ENCODE data around the gene CLDN19.

The CLDN19 gene

DNA sequence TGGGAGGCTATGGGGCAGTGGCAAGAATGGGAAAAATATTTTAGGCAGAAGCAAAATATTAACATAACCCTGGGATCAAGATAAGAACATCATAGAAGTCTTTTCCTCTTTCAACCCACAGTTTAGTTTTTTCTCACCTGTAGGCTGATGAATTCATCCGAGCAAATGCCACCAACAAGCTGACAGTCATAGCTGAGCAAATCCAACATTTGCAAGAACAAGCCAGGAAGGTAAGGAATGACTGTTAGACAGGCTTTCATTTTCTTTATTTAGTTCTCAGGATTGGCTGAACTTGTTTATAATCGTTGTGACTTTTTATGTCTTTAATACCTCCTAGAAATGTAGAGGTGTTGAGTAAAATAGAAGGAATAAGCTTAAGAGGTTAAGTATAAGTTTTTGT is 33.4 kb upstream of the CLDN19 start:
- Histone ChIP-seq H3K4me1 (ENCODE audit: control insufficient read depth in 1 of 2, insufficient read depth in 2 of 2, low read length in 2 of 2) (peaks cover 4 to 8% of the 10 kb centered on the region in 2 donors), H3K36me3 (ENCODE audit: control insufficient read depth in 1 of 2, insufficient read depth in 2 of 2, low read length in 2 of 2) (peaks cover 29 to 43% of the 10 kb centered on the region in 2 donors), H3K9me3 (ENCODE audit: control insufficient read depth in 1 of 2, low read length in 2 of 2) (no peaks in the 10 kb centered on the region), H3K27ac (ENCODE audit: low read length) (no peak overlapping the region), H3K27me3 (ENCODE audit: low read depth, low read length) (no peaks in the 10 kb centered on the region), H3K4me3 (ENCODE audit: low read depth in 1 of 2, low read length in 2 of 2) (no peak overlapping the region)

DNA sequence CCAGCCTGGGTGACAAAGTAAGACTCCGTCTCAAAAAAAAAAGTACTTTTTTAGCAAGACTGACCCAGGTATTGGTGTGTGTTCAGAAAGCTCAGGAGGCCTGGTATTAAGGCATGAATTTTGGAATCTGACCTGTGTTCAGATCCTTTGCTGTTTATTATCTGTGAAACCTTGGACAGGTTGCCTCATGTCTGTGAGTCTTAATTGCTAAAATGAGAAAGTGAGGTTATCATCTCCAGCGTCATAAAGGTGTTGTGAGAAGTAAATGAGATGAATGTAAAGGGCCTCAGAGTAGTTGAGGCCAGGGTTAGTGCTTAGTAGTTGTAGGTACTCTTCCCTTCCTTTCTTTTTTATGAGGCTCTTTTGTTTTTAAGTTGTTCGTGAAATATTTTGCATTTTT is 29.8 kb upstream of the CLDN19 start:
- peaks cover 5 to 13% of the 10 kb centered on the region in 2 donors for H3K36me3 ChIP-seq (ENCODE audit: control insufficient read depth in 1 of 2, insufficient read depth in 2 of 2, low read length in 2 of 2)
- no peak overlapping the region for H3K27ac ChIP-seq (ENCODE audit: low read length)
- H3K9me3 ChIP-seq (ENCODE audit: control insufficient read depth in 1 of 2, low read length in 2 of 2): no peaks in the 10 kb centered on the region
- peaks cover 10 to 19% of the 10 kb centered on the region in 2 donors for H3K4me1 ChIP-seq (ENCODE audit: control insufficient read depth in 1 of 2, insufficient read depth in 2 of 2, low read length in 2 of 2)
- H3K4me3 ChIP-seq (ENCODE audit: low read depth in 1 of 2, low read length in 2 of 2): no peak overlapping the region
- H3K27me3 ChIP-seq (ENCODE audit: low read depth, low read length): no peaks in the 10 kb centered on the region

DNA sequence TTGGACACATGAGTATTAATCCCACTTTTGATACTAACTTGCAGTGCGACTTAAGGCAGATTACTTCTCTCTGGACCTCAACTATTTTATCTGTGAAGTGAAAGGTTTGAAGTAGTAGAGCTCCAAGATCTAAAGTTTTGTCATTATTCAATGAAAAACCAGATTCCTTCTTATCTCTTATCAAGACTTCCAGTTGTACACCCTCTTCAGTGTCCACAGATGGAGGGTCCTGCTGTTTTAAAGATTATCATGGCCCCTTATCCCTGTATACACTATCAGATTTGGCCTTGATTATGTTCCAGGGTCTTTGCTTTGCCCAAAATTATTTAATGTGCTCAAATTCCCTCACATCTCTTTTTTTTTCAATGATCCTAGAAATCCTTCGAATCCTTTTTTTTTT is 28.1 kb upstream of the CLDN19 start:
- Histone ChIP-seq H3K4me3 (ENCODE audit: low read depth in 1 of 2, low read length in 2 of 2) (peak overlapping the region; percentile 70 to 99), H3K27me3 (ENCODE audit: low read depth, low read length) (no peaks in the 10 kb centered on the region), H3K27ac (ENCODE audit: low read length) (peak overlapping the region; percentile 12), H3K4me1 (ENCODE audit: control insufficient read depth in 1 of 2, insufficient read depth in 2 of 2, low read length in 2 of 2) (peaks cover 10 to 28% of the 10 kb centered on the region in 2 donors), H3K36me3 (ENCODE audit: control insufficient read depth in 1 of 2, insufficient read depth in 2 of 2, low read length in 2 of 2) (peaks cover 0 to 1% of the 10 kb centered on the region in 2 donors), H3K9me3 (ENCODE audit: control insufficient read depth in 1 of 2, low read length in 2 of 2) (no peaks in the 10 kb centered on the region)

DNA sequence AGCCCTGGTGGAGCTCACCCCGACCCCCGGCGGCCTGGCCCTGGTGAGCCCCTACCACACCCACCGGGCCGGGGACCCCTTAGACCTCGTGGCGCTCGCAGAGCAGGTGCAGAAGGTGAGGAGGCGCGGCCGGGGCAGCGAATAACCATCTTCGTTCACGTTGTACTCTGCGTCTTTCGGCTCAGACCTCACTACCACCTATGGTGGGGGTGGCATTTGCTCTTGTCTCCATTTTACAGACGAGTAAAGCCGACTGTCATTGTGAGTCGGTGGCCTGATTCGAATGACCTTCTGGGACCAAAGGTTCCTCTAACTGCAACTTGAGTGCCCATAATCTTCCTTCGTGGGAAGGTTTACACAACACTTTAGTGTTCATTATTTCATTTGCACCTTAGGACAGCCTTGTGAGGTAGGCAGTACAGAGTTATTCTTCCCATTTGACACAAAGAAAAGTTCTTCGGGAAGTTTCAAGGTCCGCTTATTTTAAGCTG is 27.5 kb upstream of the CLDN19 start:
- peaks cover 10 to 28% of the 10 kb centered on the region in 2 donors for H3K4me1 ChIP-seq (ENCODE audit: control insufficient read depth in 1 of 2, insufficient read depth in 2 of 2, low read length in 2 of 2)
- peak overlapping the region; percentile 70 to 99 for H3K4me3 ChIP-seq (ENCODE audit: low read depth in 1 of 2, low read length in 2 of 2)
- H3K27me3 ChIP-seq (ENCODE audit: low read depth, low read length): no peaks in the 10 kb centered on the region

DNA sequence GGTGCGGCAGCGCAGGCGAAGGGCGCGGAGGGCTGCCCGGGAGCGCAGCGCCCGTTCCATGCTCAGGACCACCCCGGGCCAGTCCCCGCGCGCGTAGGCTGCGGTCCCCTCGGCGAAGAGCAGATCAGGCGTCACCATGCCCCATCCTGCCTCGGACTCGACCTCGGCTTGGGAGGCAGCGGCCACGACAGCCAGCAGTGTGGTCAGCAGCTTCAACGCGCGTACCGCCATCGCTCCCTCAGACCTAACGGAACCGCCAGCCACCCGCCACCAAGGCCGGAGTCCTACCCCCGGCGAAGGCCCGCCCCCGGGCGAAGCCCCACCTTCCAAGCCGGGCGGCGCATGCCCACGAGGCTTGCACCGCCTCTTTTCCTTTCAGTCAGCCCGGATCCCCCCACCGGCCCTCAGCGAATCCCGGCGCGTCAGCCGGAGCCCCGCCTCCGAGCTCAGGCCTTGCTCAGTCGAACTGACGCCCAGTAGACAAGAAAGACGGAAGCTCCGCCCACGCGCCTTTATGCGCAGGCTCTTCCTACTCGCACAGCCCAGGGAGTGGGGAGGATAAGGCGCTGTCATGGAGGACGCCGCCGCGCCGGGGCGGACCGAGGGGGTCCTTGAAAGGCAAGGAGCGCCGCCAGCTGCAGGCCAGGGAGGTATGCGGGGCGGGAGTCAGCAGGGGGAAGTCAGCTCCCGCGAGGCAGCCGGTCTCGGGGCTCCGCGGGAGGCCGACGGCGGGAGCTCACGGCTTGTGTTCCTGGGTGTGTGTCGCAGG is 26.9 kb upstream of the CLDN19 start, which contains the start of the genes C1orf50 and P3H1:
C1orf50 (plus strand) TSS at position 509 of the 769 bp plus-strand sequence; CDS start at position 572, 63 bp downstream.
P3H1 (minus strand) TSS at position 288 of the 769 bp plus-strand sequence; CDS start at position 231, 57 bp downstream.
- Histone ChIP-seq H3K27ac (ENCODE audit: low read length) (peak within 1 kb of the TSS; percentile 80), H3K36me3 (ENCODE audit: control insufficient read depth in 1 of 2, insufficient read depth in 2 of 2, low read length in 2 of 2) (peaks cover 0 to 2% of the 10 kb centered on the region in 2 donors), H3K9me3 (ENCODE audit: control insufficient read depth in 1 of 2, low read length in 2 of 2) (no peaks in the 10 kb centered on the region), H3K4me1 (ENCODE audit: control insufficient read depth in 1 of 2, insufficient read depth in 2 of 2, low read length in 2 of 2) (peaks cover 10 to 25% of the 10 kb centered on the region in 2 donors), H3K27me3 (ENCODE audit: low read depth, low read length) (no peaks in the 10 kb centered on the region), H3K4me3 (ENCODE audit: low read depth in 1 of 2, low read length in 2 of 2) (peak within 1 kb of the TSS; percentile 87 to 99)

More for the DNA sequence above, 27.5 kb upstream of the CLDN19 start:
- H3K9me3 ChIP-seq (ENCODE audit: control insufficient read depth in 1 of 2, low read length in 2 of 2): no peaks in the 10 kb centered on the region
- H3K36me3 ChIP-seq (ENCODE audit: control insufficient read depth in 1 of 2, insufficient read depth in 2 of 2, low read length in 2 of 2): no peaks in the 10 kb centered on the region
- peak overlapping the region; percentile 12 for H3K27ac ChIP-seq (ENCODE audit: low read length)

DNA sequence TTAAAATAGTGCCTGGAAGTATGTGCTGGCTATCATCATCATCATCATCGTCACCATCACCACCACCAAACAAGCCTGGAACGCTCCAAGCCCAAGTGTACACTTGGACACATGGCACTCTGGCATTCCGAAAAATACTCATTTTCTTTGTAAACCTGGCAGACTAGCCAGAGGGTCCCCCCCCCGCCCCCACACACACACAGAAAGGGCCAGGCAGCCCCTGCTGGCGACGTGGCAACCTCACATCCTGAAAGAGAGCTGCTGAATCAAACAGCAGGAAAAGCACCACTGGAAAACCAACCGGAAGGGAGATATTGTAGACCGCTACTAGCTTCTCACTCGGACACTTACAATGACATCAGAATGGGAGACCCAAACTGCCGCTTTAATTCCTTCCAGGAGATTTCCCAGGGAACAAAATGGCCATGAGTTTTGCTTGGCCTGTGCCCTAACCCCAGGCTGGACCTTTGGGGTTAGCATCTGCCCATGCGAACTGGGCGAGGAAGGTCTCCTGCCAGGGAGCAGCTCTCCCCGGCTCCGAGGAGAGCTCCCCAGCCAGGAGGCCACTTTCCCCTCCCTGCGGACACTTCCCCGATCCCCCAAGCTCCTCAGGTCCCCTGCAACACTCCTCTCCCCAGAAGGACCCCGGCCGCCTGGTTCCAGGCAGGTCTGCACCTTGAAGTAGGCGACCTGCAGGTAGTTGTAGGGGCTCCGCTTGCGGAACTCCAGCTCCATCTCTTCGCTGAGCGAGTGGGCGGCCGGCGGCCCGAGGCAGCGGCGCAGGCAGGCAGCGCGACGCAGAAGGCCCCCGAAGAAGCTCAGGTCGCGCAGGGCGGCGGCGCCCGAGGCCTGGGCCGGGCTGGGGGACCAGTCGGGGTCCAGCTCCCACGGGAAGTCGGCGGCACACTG is 26.1 kb upstream of the CLDN19 start:
- H3K9me3 ChIP-seq (ENCODE audit: control insufficient read depth in 1 of 2, low read length in 2 of 2): no peaks in the 10 kb centered on the region
- H3K4me1 ChIP-seq (ENCODE audit: control insufficient read depth in 1 of 2, insufficient read depth in 2 of 2, low read length in 2 of 2): peaks cover 10 to 25% of the 10 kb centered on the region in 2 donors
- no peaks in the 10 kb centered on the region for H3K27me3 ChIP-seq (ENCODE audit: low read depth, low read length)
- peak overlapping the region; percentile 87 to 99 for H3K4me3 ChIP-seq (ENCODE audit: low read depth in 1 of 2, low read length in 2 of 2)
- H3K36me3 ChIP-seq (ENCODE audit: control insufficient read depth in 1 of 2, insufficient read depth in 2 of 2, low read length in 2 of 2): peaks cover 3% of the 10 kb centered on the region in 2 donors
- H3K27ac ChIP-seq (ENCODE audit: low read length): peak overlapping the region; percentile 80

DNA sequence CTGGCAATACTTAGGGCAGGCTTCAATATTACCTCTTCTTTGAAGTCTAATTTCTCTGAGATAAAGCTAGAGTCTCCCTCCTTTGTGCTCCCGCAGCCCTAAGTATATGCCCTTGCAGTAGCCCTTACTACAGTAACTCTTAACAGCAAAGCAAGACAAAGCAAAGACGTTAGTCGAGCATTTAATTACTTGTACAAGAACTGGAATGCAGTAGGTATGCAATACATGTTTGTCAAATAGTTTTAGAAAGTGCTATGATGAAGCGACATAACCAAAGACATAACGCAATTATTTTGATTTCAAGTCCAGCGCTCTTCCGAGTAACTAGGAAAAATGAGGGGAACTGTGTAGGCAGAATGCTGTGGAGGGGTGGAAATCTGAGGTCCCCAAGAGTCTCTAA is 25.2 kb upstream of the CLDN19 start:
- Histone ChIP-seq H3K27ac (ENCODE audit: low read length) (peak overlapping the region; percentile 80), H3K4me3 (ENCODE audit: low read depth in 1 of 2, low read length in 2 of 2) (peak overlapping the region; percentile 87 to 99), H3K27me3 (ENCODE audit: low read depth, low read length) (no peaks in the 10 kb centered on the region), H3K4me1 (ENCODE audit: control insufficient read depth in 1 of 2, insufficient read depth in 2 of 2, low read length in 2 of 2) (peaks cover 10 to 25% of the 10 kb centered on the region in 2 donors), H3K36me3 (ENCODE audit: control insufficient read depth in 1 of 2, insufficient read depth in 2 of 2, low read length in 2 of 2) (peaks cover 3 to 4% of the 10 kb centered on the region in 2 donors), H3K9me3 (ENCODE audit: control insufficient read depth in 1 of 2, low read length in 2 of 2) (no peaks in the 10 kb centered on the region)

DNA sequence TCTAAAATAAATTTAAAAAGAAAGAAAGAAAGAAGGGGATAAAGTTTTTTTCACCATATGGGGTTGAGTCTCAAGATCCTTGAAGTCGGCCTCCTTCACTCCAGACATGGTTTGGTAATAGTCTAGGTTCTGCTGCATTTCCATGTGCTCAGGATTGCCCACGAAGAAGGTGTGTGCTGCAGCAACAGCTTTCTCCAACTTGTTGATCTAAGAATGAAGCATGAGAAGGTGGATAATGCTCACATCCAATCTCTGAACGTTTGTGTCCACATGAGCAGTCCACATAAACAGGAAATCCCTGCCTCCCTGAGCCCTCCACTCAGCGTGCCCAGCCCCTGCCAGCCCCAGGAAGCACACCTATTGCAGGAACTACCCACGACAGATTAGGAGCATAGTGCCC is 22.2 kb upstream of the CLDN19 start:
- Histone ChIP-seq H3K9me3 (ENCODE audit: control insufficient read depth in 1 of 2, low read length in 2 of 2) (no peaks in the 10 kb centered on the region), H3K27me3 (ENCODE audit: low read depth, low read length) (no peaks in the 10 kb centered on the region), H3K27ac (ENCODE audit: low read length) (no peak overlapping the region), H3K4me1 (ENCODE audit: control insufficient read depth in 1 of 2, insufficient read depth in 2 of 2, low read length in 2 of 2) (peaks cover 0 to 13% of the 10 kb centered on the region in 2 donors), H3K4me3 (ENCODE audit: low read depth in 1 of 2, low read length in 2 of 2) (no peak overlapping the region), H3K36me3 (ENCODE audit: control insufficient read depth in 1 of 2, insufficient read depth in 2 of 2, low read length in 2 of 2) (peaks cover 23 to 29% of the 10 kb centered on the region in 2 donors)

DNA sequence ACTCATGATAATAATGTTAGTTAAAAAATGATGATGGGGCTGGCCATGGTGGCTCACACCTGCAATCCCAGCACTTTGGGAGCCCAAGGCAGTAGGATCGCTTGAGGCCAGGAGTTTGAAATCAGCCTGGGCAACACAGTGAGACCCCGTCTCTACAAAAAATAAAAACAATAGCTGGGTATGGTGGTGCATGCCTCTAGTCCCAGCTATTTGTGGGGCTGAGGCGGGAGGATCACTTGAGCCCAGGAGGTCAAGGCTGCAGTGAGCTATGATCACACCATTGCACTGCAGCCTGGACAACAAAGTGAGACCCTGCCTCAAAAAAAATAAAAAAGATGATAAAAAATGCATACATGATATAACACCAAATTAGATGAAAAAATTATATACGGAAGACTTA is 21.5 kb upstream of the CLDN19 start:
- Histone ChIP-seq H3K27ac (ENCODE audit: low read length) (no peak overlapping the region), H3K36me3 (ENCODE audit: control insufficient read depth in 1 of 2, insufficient read depth in 2 of 2, low read length in 2 of 2) (peaks cover 26 to 32% of the 10 kb centered on the region in 2 donors), H3K9me3 (ENCODE audit: control insufficient read depth in 1 of 2, low read length in 2 of 2) (no peaks in the 10 kb centered on the region), H3K4me1 (ENCODE audit: control insufficient read depth in 1 of 2, insufficient read depth in 2 of 2, low read length in 2 of 2) (peaks cover 0 to 13% of the 10 kb centered on the region in 2 donors), H3K27me3 (ENCODE audit: low read depth, low read length) (no peaks in the 10 kb centered on the region), H3K4me3 (ENCODE audit: low read depth in 1 of 2, low read length in 2 of 2) (no peak overlapping the region)

DNA sequence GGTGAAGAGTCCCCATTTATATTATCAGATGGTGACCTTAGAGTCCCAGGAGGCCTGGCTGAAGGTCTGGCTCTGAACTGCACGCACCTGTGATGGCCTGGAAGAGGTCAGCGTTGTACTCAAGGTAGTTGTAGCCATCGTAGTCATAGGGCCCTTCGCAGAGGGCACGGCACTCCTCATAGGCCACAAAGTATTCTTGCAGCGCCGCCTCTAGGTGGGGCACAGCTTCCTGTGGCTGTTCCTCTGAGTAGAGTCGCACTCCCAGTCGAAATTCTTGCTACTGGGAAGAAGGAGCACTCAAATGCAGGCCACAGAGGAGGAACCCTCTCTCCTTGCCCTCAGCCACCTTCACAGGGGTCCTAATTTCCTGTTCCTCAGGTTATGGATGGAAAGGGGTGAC is 19.1 kb upstream of the CLDN19 start:
- Histone ChIP-seq H3K27ac (ENCODE audit: low read length) (no peak overlapping the region), H3K4me3 (ENCODE audit: low read depth in 1 of 2, low read length in 2 of 2) (no peak overlapping the region), H3K36me3 (ENCODE audit: control insufficient read depth in 1 of 2, insufficient read depth in 2 of 2, low read length in 2 of 2) (peaks cover 50 to 56% of the 10 kb centered on the region in 2 donors), H3K9me3 (ENCODE audit: control insufficient read depth in 1 of 2, low read length in 2 of 2) (no peaks in the 10 kb centered on the region), H3K4me1 (ENCODE audit: control insufficient read depth in 1 of 2, insufficient read depth in 2 of 2, low read length in 2 of 2) (peaks cover 0 to 2% of the 10 kb centered on the region in 2 donors), H3K27me3 (ENCODE audit: low read depth, low read length) (no peaks in the 10 kb centered on the region)

DNA sequence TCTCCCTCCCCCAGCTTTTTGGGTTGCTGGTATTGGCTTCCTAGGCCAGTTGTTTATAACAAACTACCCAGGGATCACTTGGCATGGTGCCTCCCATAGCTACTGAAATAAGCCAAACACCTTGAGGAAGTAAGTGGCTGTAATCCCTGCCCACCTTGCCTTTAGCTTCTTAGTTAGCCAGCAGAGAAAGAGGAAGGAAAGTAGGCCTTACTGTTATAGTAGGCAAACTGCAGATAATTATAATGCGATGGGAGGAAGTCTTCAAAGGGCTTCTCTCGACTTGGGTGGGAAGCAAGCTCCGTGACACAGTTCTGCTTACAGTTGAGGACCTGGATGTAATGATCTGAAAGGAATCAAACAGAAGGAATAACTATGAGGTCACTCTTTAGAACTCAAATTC is 18.6 kb upstream of the CLDN19 start:
- peaks cover 54 to 60% of the 10 kb centered on the region in 2 donors for H3K36me3 ChIP-seq (ENCODE audit: control insufficient read depth in 1 of 2, insufficient read depth in 2 of 2, low read length in 2 of 2)
- H3K27me3 ChIP-seq (ENCODE audit: low read depth, low read length): no peaks in the 10 kb centered on the region
- H3K27ac ChIP-seq (ENCODE audit: low read length): no peak overlapping the region
- H3K4me3 ChIP-seq (ENCODE audit: low read depth in 1 of 2, low read length in 2 of 2): no peak overlapping the region
- H3K4me1 ChIP-seq (ENCODE audit: control insufficient read depth in 1 of 2, insufficient read depth in 2 of 2, low read length in 2 of 2): no peaks in the 10 kb centered on the region
- no peaks in the 10 kb centered on the region for H3K9me3 ChIP-seq (ENCODE audit: control insufficient read depth in 1 of 2, low read length in 2 of 2)
